Fibroblast of lung (primary cell): ENCODE data around the gene SBF2. TPM values are rescaled to one million over a fixed set of nuclear protein-coding genes. Genes with fewer than 3 reads are reported as not detected.
"Not testable (repeated sequence)": the region's sequence is repeated elsewhere in the genome, so short reads cannot be mapped to it uniquely, and the experiment has no call there.

ENCODE experiments used
- DNase-seq, 2 donors: peaks; one replicate each; pipeline versions ENCODE4 v3.0.0 to v3.0.0-alpha.2; 2010; ENCODE audit warnings: low read depth in 2 of 2
- H2AFZ ChIP-seq: 2 replicates; pipeline ENCODE4 v1.5.1; 2012; ENCODE audit warnings: low read length, control low read depth, inconsistent platforms
- H3K27ac ChIP-seq: 2 replicates; pipeline ENCODE4 v1.5.1; 2011; ENCODE audit warnings: low read length, control low read depth; ENCODE audit not compliant: insufficient read depth
- H3K27me3 ChIP-seq: 2 replicates; pipeline ENCODE4 v1.5.1; 2011; ENCODE audit warnings: mild to moderate bottlenecking, low read length; ENCODE audit not compliant: control insufficient read depth, insufficient read depth
- H3K36me3 ChIP-seq: 2 replicates; pipeline ENCODE4 v1.5.1; 2011; ENCODE audit warnings: low read length; ENCODE audit not compliant: control insufficient read depth, insufficient read depth
- H3K4me1 ChIP-seq: 2 replicates; pipeline ENCODE4 v1.5.1; 2011; ENCODE audit warnings: low read length; ENCODE audit not compliant: control insufficient read depth, insufficient read depth; ENCODE audit errors: extremely low read depth
- H3K4me2 ChIP-seq: 2 replicates; pipeline ENCODE4 v1.5.1; 2011; ENCODE audit warnings: low read length, control low read depth; ENCODE audit not compliant: insufficient read depth; ENCODE audit errors: extremely low read depth
- H3K4me3 ChIP-seq, 4 experiments: fragments of 200-600 bp in 1 of 4; sonication (generic) in 1 of 4; replicated peaks in 1 of 4; 2 replicates each; pipeline ENCODE4 v1.5.1; 2011 to 2016; ENCODE audit warnings: low read length in 4 of 4, low read depth in 3 of 4, mild to moderate bottlenecking in 3 of 4, control low read depth in 2 of 4, inconsistent platforms in 1 of 4, mixed read lengths in 1 of 4; ENCODE audit not compliant: insufficient read depth in 1 of 4; ENCODE audit errors: control extremely low read depth in 1 of 4
- H3K79me2 ChIP-seq: 2 replicates; pipeline ENCODE4 v1.5.1; 2012; ENCODE audit warnings: mild to moderate bottlenecking, low read length, inconsistent platforms; ENCODE audit not compliant: control insufficient read depth, insufficient read depth
- H3K9ac ChIP-seq: 2 replicates; pipeline ENCODE4 v1.5.1; 2011; ENCODE audit warnings: mild to moderate bottlenecking, low read length, control low read depth; ENCODE audit not compliant: insufficient read depth
- H3K9me3 ChIP-seq: 2 replicates; pipeline ENCODE4 v1.5.1; 2012; ENCODE audit warnings: low read depth, low read length; ENCODE audit not compliant: control insufficient read depth, insufficient read depth
- H4K20me1 ChIP-seq: 2 replicates; pipeline ENCODE4 v1.5.1; 2011; ENCODE audit warnings: low read length; ENCODE audit not compliant: control insufficient read depth, insufficient read depth; ENCODE audit errors: extremely low read depth
- EZH2 ChIP-seq: IDR thresholded peaks from 2 replicates; pipeline ENCODE4 v1.5.1; 2012; ENCODE audit warnings: low read length, control low read depth, mild to moderate bottlenecking; ENCODE audit errors: missing control alignments
- polyA plus RNA-seq, 2 donors: library from polyadenylated mRNA; depleted of rRNA in 1 of 2; stranded (reverse) in 1 of 2; unstranded in 1 of 2; fragments of >200 nt; gene quantifications; 2 replicates each; pipeline ENCODE4 v1.2.1, GENCODE V29; 2011 to 2012; ENCODE audit warnings: missing spikeins in 1 of 2
- total RNA-seq: library from RNA; depleted of rRNA; stranded (reverse); fragments of >200 nt; gene quantifications from 2 replicates; pipeline ENCODE4 v1.2.1, GENCODE V29; 2014
- TF ChIP-seq, protein P1 (sequence below), 2 donors: IDR thresholded peaks in 1 of 2; conservative IDR thresholded peaks in 1 of 2; 1 replicate in 1 of 2; 2 replicates in 1 of 2; pipeline ENCODE4 v1.5.1; 2011 to 2012; ENCODE audit warnings: low read length in 2 of 2, control low read depth in 1 of 2, inconsistent platforms in 1 of 2, low read depth in 1 of 2, mild to moderate bottlenecking in 1 of 2

The SBF2 gene
- total and polyA plus RNA-seq, 2 donors (not counting 1 experiment from before 2014, with no cell fraction given) = 69.4 to 95.9 TPM

DNA sequence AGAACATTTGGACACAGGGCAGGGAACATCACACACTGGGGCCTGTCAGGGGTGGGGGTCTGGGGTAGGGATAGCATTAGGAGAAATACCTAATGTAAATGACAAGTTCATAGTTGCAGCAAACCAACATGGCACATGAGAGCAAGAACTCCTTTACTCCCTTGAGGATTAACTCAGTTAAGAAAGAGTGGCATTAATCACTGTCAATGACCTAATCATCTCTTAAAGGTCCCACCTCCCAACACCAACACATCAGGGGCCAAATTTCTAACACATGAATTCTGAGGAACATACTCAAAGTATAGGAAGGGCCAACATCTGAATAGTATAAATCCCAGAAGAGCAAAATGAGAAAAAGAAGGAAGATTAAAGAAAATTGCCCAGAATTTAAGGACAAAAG is 357.3 kb downstream of the SBF2 start:
- Histone ChIP-seq H3K36me3 (no peaks in the 10 kb centered on the region), H3K4me3 (no peak overlapping the region), H3K9me3 (no peaks in the 10 kb centered on the region), H3K9ac (no peak overlapping the region), H3K4me1 (no peaks in the 10 kb centered on the region), H3K4me2 (no peak overlapping the region), H4K20me1 (no peaks in the 10 kb centered on the region), H2AFZ (no peak overlapping the region), H3K27me3 (no peaks in the 10 kb centered on the region), H3K27ac (no peak overlapping the region), H3K79me2 (no peaks in the 10 kb centered on the region)
- TF ChIP-seq, protein P1, sequence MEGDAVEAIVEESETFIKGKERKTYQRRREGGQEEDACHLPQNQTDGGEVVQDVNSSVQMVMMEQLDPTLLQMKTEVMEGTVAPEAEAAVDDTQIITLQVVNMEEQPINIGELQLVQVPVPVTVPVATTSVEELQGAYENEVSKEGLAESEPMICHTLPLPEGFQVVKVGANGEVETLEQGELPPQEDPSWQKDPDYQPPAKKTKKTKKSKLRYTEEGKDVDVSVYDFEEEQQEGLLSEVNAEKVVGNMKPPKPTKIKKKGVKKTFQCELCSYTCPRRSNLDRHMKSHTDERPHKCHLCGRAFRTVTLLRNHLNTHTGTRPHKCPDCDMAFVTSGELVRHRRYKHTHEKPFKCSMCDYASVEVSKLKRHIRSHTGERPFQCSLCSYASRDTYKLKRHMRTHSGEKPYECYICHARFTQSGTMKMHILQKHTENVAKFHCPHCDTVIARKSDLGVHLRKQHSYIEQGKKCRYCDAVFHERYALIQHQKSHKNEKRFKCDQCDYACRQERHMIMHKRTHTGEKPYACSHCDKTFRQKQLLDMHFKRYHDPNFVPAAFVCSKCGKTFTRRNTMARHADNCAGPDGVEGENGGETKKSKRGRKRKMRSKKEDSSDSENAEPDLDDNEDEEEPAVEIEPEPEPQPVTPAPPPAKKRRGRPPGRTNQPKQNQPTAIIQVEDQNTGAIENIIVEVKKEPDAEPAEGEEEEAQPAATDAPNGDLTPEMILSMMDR (conservative IDR thresholded peaks at IDR 0.05 in 1 of 2, IDR thresholded peaks at IDR 0.05 in 1 of 2; ENCODE audit: low read depth in 1 of 2, low read length in 2 of 2) = no peak
- no peak for TF ChIP-seq EZH2
- no peak for DNase-seq

DNA sequence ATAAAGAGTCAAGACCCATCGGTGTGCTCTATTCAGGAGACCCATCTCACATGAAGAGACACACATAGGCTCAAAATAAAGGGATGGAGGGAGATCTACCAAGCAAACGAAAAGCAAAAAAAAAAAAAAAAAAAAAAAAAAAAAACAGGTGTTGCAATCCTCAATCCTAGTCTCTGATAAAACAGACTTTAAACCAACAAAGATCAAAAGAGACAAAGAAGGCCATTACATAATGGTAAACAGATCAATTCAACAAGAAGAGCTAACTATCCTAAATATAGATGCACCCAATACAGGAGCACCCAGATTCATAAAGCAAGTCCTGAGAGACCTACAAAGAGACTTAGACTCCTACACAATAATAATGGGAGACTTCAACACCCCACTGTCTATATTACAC is 361.2 kb downstream of the SBF2 start:
- not testable (repeated sequence) for H3K9me3 ChIP-seq, H3K9ac ChIP-seq, DNase-seq

GRCh38 chr11:9930562-9931331 is 363.3 kb downstream of the SBF2 start:
- H3K4me3 ChIP-seq, H3K27ac ChIP-seq, H3K27me3 ChIP-seq: not testable (repeated sequence)

More for the DNA sequence above, 361.2 kb downstream of the SBF2 start:
- not testable (repeated sequence) for H3K27ac ChIP-seq, H2AFZ ChIP-seq, H3K79me2 ChIP-seq, H4K20me1 ChIP-seq, H3K4me2 ChIP-seq, H3K4me3 ChIP-seq, H3K4me1 ChIP-seq, H3K27me3 ChIP-seq, H3K36me3 ChIP-seq

GRCh38 chr11:9927670-9928069 is 366.3 kb downstream of the SBF2 start:
- H3K4me3 ChIP-seq = no peak overlapping the region
- no peak overlapping the region for H3K4me2 ChIP-seq
- peaks cover 2% of the 10 kb centered on the region for H3K4me1 ChIP-seq
- no peak for DNase-seq
- H3K36me3 ChIP-seq = no peaks in the 10 kb centered on the region
- H4K20me1 ChIP-seq = no peaks in the 10 kb centered on the region
- TF ChIP-seq, protein P1 (conservative IDR thresholded peaks at IDR 0.05 in 1 of 2, IDR thresholded peaks at IDR 0.05 in 1 of 2; ENCODE audit: low read depth in 1 of 2, low read length in 2 of 2) = no peak
- TF ChIP-seq EZH2 = no peak
- H2AFZ ChIP-seq = no peak overlapping the region
- H3K79me2 ChIP-seq = no peaks in the 10 kb centered on the region
- H3K9ac ChIP-seq = no peak overlapping the region
- no peaks in the 10 kb centered on the region for H3K9me3 ChIP-seq
- H3K27ac ChIP-seq = no peak overlapping the region
- no peaks in the 10 kb centered on the region for H3K27me3 ChIP-seq

More at GRCh38 chr11:9930562-9931331, 363.3 kb downstream of the SBF2 start:
- H3K36me3 ChIP-seq, H4K20me1 ChIP-seq, H3K4me1 ChIP-seq, DNase-seq, H3K4me2 ChIP-seq, H3K79me2 ChIP-seq, H3K9me3 ChIP-seq, H3K9ac ChIP-seq, H2AFZ ChIP-seq: not testable (repeated sequence)
